Panc1 (cell line): ENCODE results near the gene CAV3. TPM values are rescaled to one million over a fixed set of nuclear protein-coding genes. Genes with fewer than 3 reads are reported as not detected.

ENCODE experiments used
- ATAC-seq: fragments of 200-7000 bp; cut with Tn5 transposase; 2 replicates; pipeline ENCODE4 v1.9.1; 2020; ENCODE audit warnings: mild to moderate bottlenecking, moderate library complexity
- BruUV-seq: library from RNA; stranded (reverse); fragments of 400-500 nt; replicated peaks from 2 replicates; lab custom pipeline; 2021; lab: Mats Ljungman, UMichigan
- CTCF ChIA-PET: fragments of 300-600 bp; sonication (Branson Sonifier 250); formaldehyde crosslinking; loops from one replicate; lab custom pipeline; 2022; ENCODE audit warnings: antibody characterized with exemption; lab: Charles Lee
- POLR2A ChIA-PET: fragments of 300-600 bp; sonication (Branson Sonifier 250); formaldehyde crosslinking; loops from one replicate; lab custom pipeline; 2022; ENCODE audit warnings: antibody characterized with exemption; lab: Charles Lee
- DNase-seq: peaks from one replicate; pipeline ENCODE4 v3.0.0-alpha.2; 2010; ENCODE audit warnings: low read depth, low spot score
- H3K27ac ChIP-seq: 2 replicates; pipeline ENCODE4 v1.5.1; 2011; ENCODE audit warnings: mild to moderate bottlenecking, low read length, inconsistent platforms
- H3K27me3 ChIP-seq: fragments of 200-500 bp; sonication (Bioruptor generic); 2 replicates; pipeline ENCODE4 v1.6.0; 2014; ENCODE audit warnings: low read length, inconsistent platforms; ENCODE audit not compliant: control insufficient read depth, insufficient read depth
- H3K36me3 ChIP-seq: fragments of 200-500 bp; sonication (Bioruptor generic); 2 replicates; pipeline ENCODE4 v1.5.1; 2014; ENCODE audit warnings: inconsistent platforms, mild to moderate bottlenecking, low read length, moderate library complexity; ENCODE audit not compliant: control insufficient read depth, insufficient read depth
- H3K4me1 ChIP-seq: 2 replicates; pipeline ENCODE4 v1.5.1; 2011; ENCODE audit warnings: inconsistent platforms, mild to moderate bottlenecking, low read length, moderate library complexity; ENCODE audit not compliant: control insufficient read depth, insufficient read depth
- H3K4me3 ChIP-seq, 2 experiments: 2 replicates each; pipeline ENCODE4 v1.5.1; 2011 to 2012; ENCODE audit warnings: low read depth in 2 of 2, low read length in 2 of 2, mild to moderate bottlenecking in 2 of 2, inconsistent platforms in 1 of 2, moderate library complexity in 1 of 2
- H3K9me3 ChIP-seq: fragments of 200-500 bp; sonication (Bioruptor generic); 2 replicates; pipeline ENCODE4 v1.5.1; 2014; ENCODE audit warnings: low read depth, mild to moderate bottlenecking, inconsistent platforms, low read length, moderate library complexity; ENCODE audit not compliant: control insufficient read depth, insufficient read depth
- POLR2AphosphoS5 ChIP-seq: IDR thresholded peaks from 2 replicates; pipeline ENCODE4 v1.6.1; 2012; ENCODE audit warnings: mild to moderate bottlenecking, low read depth, low read length, moderate library complexity
- REST ChIP-seq, 2 experiments: IDR thresholded peaks; 2 replicates each; pipeline ENCODE4 v1.6.1; 2011 to 2012; ENCODE audit warnings: low read depth in 2 of 2, control low read depth in 1 of 2, low read length in 1 of 2, mild to moderate bottlenecking in 1 of 2, moderate library complexity in 1 of 2; ENCODE audit not compliant: insufficient read depth in 1 of 2
- SIN3A ChIP-seq: IDR thresholded peaks from 2 replicates; pipeline ENCODE4 v1.6.1; 2012; ENCODE audit warnings: low read depth, mild to moderate bottlenecking, low read length, moderate library complexity, borderline replicate concordance; ENCODE audit not compliant: insufficient read depth
- TCF7L2 ChIP-seq: IDR thresholded peaks from 2 replicates; pipeline ENCODE4 v1.6.1; 2011; ENCODE audit warnings: mild to moderate bottlenecking, low read depth, low read length, inconsistent platforms
- in situ Hi-C: cut with HindIII; loops from 2 replicates; pipeline ENCODE4 v1.10.0; 2016; ENCODE audit warnings: low sequenced_read_pairs, low pct_unique_long_range_greater_than_20kb
- intact Hi-C: fragments of 100-400 bp; cut with micrococcal nuclease; formaldehyde crosslinking; loops from one replicate; pipeline ENCODE4 v1.10.0; 2022; ENCODE audit not compliant: unreplicated experiment
- total RNA-seq: library from RNA; stranded (reverse); gene quantifications from one replicate; pipeline ENCODE4 v1.2.1, GENCODE V29; 2021; ENCODE audit not compliant: unreplicated experiment
- TF ChIP-seq, protein P1 (sequence below): fragments of 450-650 bp; IDR thresholded peaks from 2 replicates; pipeline ENCODE4 v1.5.1; 2017; ENCODE audit warnings: mild to moderate bottlenecking

CAV3 gene
- total RNA-seq, 1 experiment from 2014 or later: not detected

DNA sequence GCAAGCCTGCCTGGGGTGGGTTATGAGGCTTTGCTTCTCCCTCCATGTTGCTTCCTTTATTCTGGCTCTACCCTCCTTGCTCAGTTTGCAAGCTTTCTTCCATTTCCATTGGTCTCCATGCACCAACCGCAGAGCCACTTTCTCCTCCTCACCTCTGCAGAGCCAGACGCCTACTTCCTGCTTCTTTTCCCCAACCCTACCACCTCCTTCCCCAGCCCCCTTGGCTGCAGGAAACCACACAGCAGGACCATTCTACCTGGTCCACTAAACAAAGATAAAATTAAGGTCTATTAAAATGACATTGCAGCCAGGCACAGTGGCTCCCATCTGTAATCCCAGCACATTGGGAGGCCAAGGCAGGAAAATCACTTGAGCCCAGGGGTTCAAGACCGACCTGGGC is 10.0 kb upstream of the CAV3 start:
- Histone ChIP-seq H3K4me1 (no peaks in the 10 kb centered on the region), H3K27me3 (no peaks in the 10 kb centered on the region), H3K4me3 (no peak overlapping the region), H3K27ac (no peak overlapping the region), H3K9me3 (no peaks in the 10 kb centered on the region), H3K36me3 (no peaks in the 10 kb centered on the region)
- POLR2A ChIA-PET: no interaction called here
- intact Hi-C loops (no loop called here), in situ Hi-C loops (no loop called here)
- CTCF ChIA-PET: no interaction called here
- DNase-seq: no peak
- no peak for TF ChIP-seq REST (IDR thresholded peaks at IDR 0.05; ENCODE audit: insufficient read depth in 1 of 2, low read depth in 2 of 2, low read length in 1 of 2)
- no peak for TF ChIP-seq SIN3A
- TF ChIP-seq, protein P1, sequence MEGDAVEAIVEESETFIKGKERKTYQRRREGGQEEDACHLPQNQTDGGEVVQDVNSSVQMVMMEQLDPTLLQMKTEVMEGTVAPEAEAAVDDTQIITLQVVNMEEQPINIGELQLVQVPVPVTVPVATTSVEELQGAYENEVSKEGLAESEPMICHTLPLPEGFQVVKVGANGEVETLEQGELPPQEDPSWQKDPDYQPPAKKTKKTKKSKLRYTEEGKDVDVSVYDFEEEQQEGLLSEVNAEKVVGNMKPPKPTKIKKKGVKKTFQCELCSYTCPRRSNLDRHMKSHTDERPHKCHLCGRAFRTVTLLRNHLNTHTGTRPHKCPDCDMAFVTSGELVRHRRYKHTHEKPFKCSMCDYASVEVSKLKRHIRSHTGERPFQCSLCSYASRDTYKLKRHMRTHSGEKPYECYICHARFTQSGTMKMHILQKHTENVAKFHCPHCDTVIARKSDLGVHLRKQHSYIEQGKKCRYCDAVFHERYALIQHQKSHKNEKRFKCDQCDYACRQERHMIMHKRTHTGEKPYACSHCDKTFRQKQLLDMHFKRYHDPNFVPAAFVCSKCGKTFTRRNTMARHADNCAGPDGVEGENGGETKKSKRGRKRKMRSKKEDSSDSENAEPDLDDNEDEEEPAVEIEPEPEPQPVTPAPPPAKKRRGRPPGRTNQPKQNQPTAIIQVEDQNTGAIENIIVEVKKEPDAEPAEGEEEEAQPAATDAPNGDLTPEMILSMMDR: no peak
- no peak for TF ChIP-seq TCF7L2
- no peak for TF ChIP-seq POLR2AphosphoS5
- no peak for ATAC-seq
- no TSS peak for BruUV-seq

- no peaks in the 10 kb centered on the region for H3K27me3 ChIP-seq
- no TSS peak for BruUV-seq
- H3K4me3 ChIP-seq: no peak overlapping the region
- POLR2A ChIA-PET: no interaction called here
- in situ Hi-C loops: no loop called here
- ATAC-seq (peak; percentile 77), DNase-seq (no peak)
- intact Hi-C loops: no loop called here
- no peaks in the 10 kb centered on the region for H3K4me1 ChIP-seq
- CTCF ChIA-PET: no interaction called here
- H3K9me3 ChIP-seq: no peaks in the 10 kb centered on the region
- no peak for TF ChIP-seq POLR2AphosphoS5
- TF ChIP-seq TCF7L2: no peak
- no peak for TF ChIP-seq REST (IDR thresholded peaks at IDR 0.05; ENCODE audit: insufficient read depth in 1 of 2, low read depth in 2 of 2, low read length in 1 of 2)
- TF ChIP-seq, protein P1: no peak
- no peak for TF ChIP-seq SIN3A
- no peaks in the 10 kb centered on the region for H3K36me3 ChIP-seq
- no peak overlapping the region for H3K27ac ChIP-seq
These were observed 9.4 kb upstream of the CAV3 start for GRCh38 chr3:8724108-8724752.
